Suprapubic skin (tissue), 4 donors: Measurements from ENCODE around the gene EBLN2. TPM values are rescaled to one million over a fixed set of nuclear protein-coding genes. Genes with fewer than 3 reads are reported as not detected.

Experiments used
- DNase-seq, 2 donors: peaks; one replicate each; pipeline ENCODE4 v3.0.0-alpha.2; 2019; ENCODE audit warnings: low spot score in 2 of 2
- H3K27ac ChIP-seq: fragments of 200-600 bp; sonication (generic); one replicate; pipeline ENCODE4 v1.5.1; 2019
- H3K27me3 ChIP-seq: fragments of 200-600 bp; sonication (generic); one replicate; pipeline ENCODE4 v1.5.1; 2019
- H3K36me3 ChIP-seq: fragments of 200-600 bp; sonication (generic); one replicate; pipeline ENCODE4 v1.5.1; 2019
- H3K4me1 ChIP-seq: fragments of 200-600 bp; sonication (generic); one replicate; pipeline ENCODE4 v1.5.1; 2019
- H3K4me3 ChIP-seq: fragments of 200-600 bp; sonication (generic); one replicate; pipeline ENCODE4 v1.5.1; 2019; ENCODE audit warnings: mild to moderate bottlenecking
- H3K9me3 ChIP-seq: fragments of 200-600 bp; sonication (generic); one replicate; pipeline ENCODE4 v1.5.1; 2019
- EP300 ChIP-seq: sonication (generic); formaldehyde crosslinking; IDR thresholded peaks from one replicate; pipeline ENCODE4 v1.6.1; 2017; ENCODE audit warnings: antibody characterized with exemption
- POLR2A ChIP-seq, 2 donors: fragments of 450-650 bp; IDR thresholded peaks; one replicate each; pipeline ENCODE4 v1.6.1; 2017; ENCODE audit warnings: antibody characterized with exemption in 2 of 2, mild to moderate bottlenecking in 2 of 2, moderate library complexity in 2 of 2
- POLR2AphosphoS5 ChIP-seq, 3 donors: sonication (generic); formaldehyde crosslinking; IDR thresholded peaks; one replicate each; pipeline ENCODE4 v1.6.1; 2017; ENCODE audit warnings: antibody characterized with exemption in 3 of 3
- WGBS: methylation state at CpG from one replicate; pipeline ENCODE4 v1.1.5; 2018; 5-methylcytosine and 5-hydroxymethylcytosine counted together
- total RNA-seq, 4 donors: library from RNA; depleted of rRNA; stranded (reverse); fragments of >200 nt; gene quantifications; one replicate each; pipeline ENCODE4 v1.1.0, GENCODE V29; 2016
- TF ChIP-seq, protein P1 (sequence below), 2 donors: fragments of 200-600 bp in 1 of 2; fragments of 450-650 bp in 1 of 2; sonication (generic) in 1 of 2; IDR thresholded peaks; one replicate each; pipeline ENCODE4 v1.5.1; 2016 to 2019; ENCODE audit warnings: antibody characterized with exemption in 2 of 2, mild to moderate bottlenecking in 1 of 2, moderate library complexity in 1 of 2

EBLN2 gene
- total RNA-seq, 4 donors from 2014 or later: 2.3 to 16.8 (median 4.7) TPM

GRCh38 chr3:73026111-73026759 is 35.2 kb upstream of the EBLN2 start:
- Histone ChIP-seq H3K9me3 (no peaks in the 10 kb centered on the region), H3K4me3 (no peak overlapping the region), H3K27ac (no peak overlapping the region), H3K27me3 (no peaks in the 10 kb centered on the region), H3K36me3 (no peaks in the 10 kb centered on the region), H3K4me1 (peaks cover 39% of the 10 kb centered on the region)
- 76% methylated on average over 6 of the region's 6 CpGs for WGBS
- TF ChIP-seq POLR2AphosphoS5 (IDR thresholded peaks at IDR 0.05) (no peak), POLR2A (IDR thresholded peaks at IDR 0.05) (no peak), EP300 (no peak)
- TF ChIP-seq, protein P1, sequence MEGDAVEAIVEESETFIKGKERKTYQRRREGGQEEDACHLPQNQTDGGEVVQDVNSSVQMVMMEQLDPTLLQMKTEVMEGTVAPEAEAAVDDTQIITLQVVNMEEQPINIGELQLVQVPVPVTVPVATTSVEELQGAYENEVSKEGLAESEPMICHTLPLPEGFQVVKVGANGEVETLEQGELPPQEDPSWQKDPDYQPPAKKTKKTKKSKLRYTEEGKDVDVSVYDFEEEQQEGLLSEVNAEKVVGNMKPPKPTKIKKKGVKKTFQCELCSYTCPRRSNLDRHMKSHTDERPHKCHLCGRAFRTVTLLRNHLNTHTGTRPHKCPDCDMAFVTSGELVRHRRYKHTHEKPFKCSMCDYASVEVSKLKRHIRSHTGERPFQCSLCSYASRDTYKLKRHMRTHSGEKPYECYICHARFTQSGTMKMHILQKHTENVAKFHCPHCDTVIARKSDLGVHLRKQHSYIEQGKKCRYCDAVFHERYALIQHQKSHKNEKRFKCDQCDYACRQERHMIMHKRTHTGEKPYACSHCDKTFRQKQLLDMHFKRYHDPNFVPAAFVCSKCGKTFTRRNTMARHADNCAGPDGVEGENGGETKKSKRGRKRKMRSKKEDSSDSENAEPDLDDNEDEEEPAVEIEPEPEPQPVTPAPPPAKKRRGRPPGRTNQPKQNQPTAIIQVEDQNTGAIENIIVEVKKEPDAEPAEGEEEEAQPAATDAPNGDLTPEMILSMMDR (IDR thresholded peaks at IDR 0.05): no peak
- DNase-seq: no peak

GRCh38 chr3:73026760-73027113 is 34.7 kb upstream of the EBLN2 start:
- no peak overlapping the region for H3K27ac ChIP-seq
- H3K27me3 ChIP-seq: no peaks in the 10 kb centered on the region
- H3K9me3 ChIP-seq: no peaks in the 10 kb centered on the region
- no peak for DNase-seq
- no peak for TF ChIP-seq POLR2A (IDR thresholded peaks at IDR 0.05)
- TF ChIP-seq EP300: no peak
- TF ChIP-seq POLR2AphosphoS5 (IDR thresholded peaks at IDR 0.05): no peak
- TF ChIP-seq, protein P1 (IDR thresholded peaks at IDR 0.05): no peak
- 48% methylated on average over 2 of the region's 2 CpGs for WGBS
- H3K4me3 ChIP-seq: no peak overlapping the region
- H3K36me3 ChIP-seq: no peaks in the 10 kb centered on the region
- peaks cover 39% of the 10 kb centered on the region for H3K4me1 ChIP-seq

- Histone ChIP-seq H3K4me3 (no peak overlapping the region), H3K27me3 (no peaks in the 10 kb centered on the region), H3K4me1 (peaks cover 45% of the 10 kb centered on the region), H3K36me3 (no peaks in the 10 kb centered on the region), H3K27ac (peak overlapping the region; percentile 51), H3K9me3 (no peaks in the 10 kb centered on the region)
- no peak for TF ChIP-seq EP300
- no peak for TF ChIP-seq POLR2A (IDR thresholded peaks at IDR 0.05)
- TF ChIP-seq, protein P1 (IDR thresholded peaks at IDR 0.05): no peak
- no peak for TF ChIP-seq POLR2AphosphoS5 (IDR thresholded peaks at IDR 0.05)
- no peak for DNase-seq
- WGBS: 65% methylated on average over 4 of the region's 4 CpGs
Observed at GRCh38 chr3:73028803-73029202, 32.7 kb upstream of the EBLN2 start.

DNA sequence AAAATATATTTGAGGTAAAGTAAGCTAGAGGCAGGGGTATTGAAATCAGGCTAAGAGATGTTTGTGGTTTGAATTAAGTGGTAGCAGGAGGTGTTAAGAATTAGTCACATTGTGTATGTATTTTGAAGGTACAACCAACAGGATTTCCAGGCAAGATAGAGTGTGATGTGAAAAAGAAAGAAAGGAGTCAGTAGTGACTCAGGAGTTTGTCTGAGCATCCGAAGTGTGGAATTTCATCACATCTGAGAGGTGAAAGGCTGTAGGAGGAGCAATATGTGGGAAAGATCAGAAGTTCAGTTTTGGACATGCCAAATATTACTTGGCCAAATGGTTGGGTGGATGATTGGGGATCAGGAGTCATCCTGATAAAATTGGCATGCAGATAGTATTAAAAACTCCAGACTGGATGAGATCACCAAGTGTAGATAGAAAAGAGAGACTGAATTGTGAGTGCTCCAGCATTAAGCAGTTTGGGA is 32.1 kb upstream of the EBLN2 start:
- H3K4me1 ChIP-seq: peaks cover 45% of the 10 kb centered on the region
- no peak for DNase-seq
- H3K27me3 ChIP-seq: no peaks in the 10 kb centered on the region
- H3K4me3 ChIP-seq: no peak overlapping the region
- no peaks in the 10 kb centered on the region for H3K9me3 ChIP-seq
- TF ChIP-seq EP300: no peak
- no peak for TF ChIP-seq POLR2A (IDR thresholded peaks at IDR 0.05)
- TF ChIP-seq, protein P1 (IDR thresholded peaks at IDR 0.05): no peak
- no peak for TF ChIP-seq POLR2AphosphoS5 (IDR thresholded peaks at IDR 0.05)
- no peaks in the 10 kb centered on the region for H3K36me3 ChIP-seq
- WGBS: 21% methylated on average over 1 of the region's 1 CpG
- peak overlapping the region; percentile 51 for H3K27ac ChIP-seq

- peak overlapping the region; percentile 10 for H3K27ac ChIP-seq
- peaks cover 37% of the 10 kb centered on the region for H3K4me1 ChIP-seq
- 98% methylated on average over 1 of the region's 1 CpG for WGBS
- H3K27me3 ChIP-seq: no peaks in the 10 kb centered on the region
- H3K36me3 ChIP-seq: no peaks in the 10 kb centered on the region
- DNase-seq: no peak
- H3K4me3 ChIP-seq: no peak overlapping the region
- H3K9me3 ChIP-seq: no peaks in the 10 kb centered on the region
- TF ChIP-seq, protein P1 (IDR thresholded peaks at IDR 0.05): no peak
- TF ChIP-seq EP300: no peak
- TF ChIP-seq POLR2AphosphoS5 (IDR thresholded peaks at IDR 0.05): no peak
- no peak for TF ChIP-seq POLR2A (IDR thresholded peaks at IDR 0.05)
Observed at GRCh38 chr3:73030073-73030597, 31.3 kb upstream of the EBLN2 start.
